Endothelial cell of umbilical vein (primary cell): ENCODE data around the gene RNF130. TPM values are rescaled to one million over a fixed set of nuclear protein-coding genes. Genes with fewer than 3 reads are reported as not detected.

ENCODE experiments used
- BruUV-seq: library from RNA; stranded (reverse); fragments of 400-500 nt; replicated peaks from 2 replicates; lab custom pipeline; 2021; lab: Mats Ljungman, UMichigan
- CTCF ChIA-PET: fragments of 300-600, 350-600 bp; sonication (Branson Sonifier 250); formaldehyde crosslinking; loops from one replicate; lab custom pipeline; 2021; ENCODE audit warnings: antibody characterized with exemption, inconsistent platforms; lab: Charles Lee
- POLR2A ChIA-PET: fragments of 300-600, 350-600 bp; sonication (Branson Sonifier 250); formaldehyde crosslinking; loops from one replicate; lab custom pipeline; 2021; ENCODE audit warnings: antibody characterized with exemption, inconsistent platforms; lab: Charles Lee
- DNase-seq: peaks from one replicate; pipeline ENCODE4 v3.0.0-alpha.2; 2011; ENCODE audit warnings: low read depth, low spot score
- FAIRE-seq: peaks from 2 replicates; lab custom pipeline; 2011; peaks lifted over from hg19 to GRCh38; lab: Jason Lieb, UNC
- H2AFZ ChIP-seq: 2 replicates; pipeline ENCODE4 v1.6.0; 2012; ENCODE audit warnings: low read depth, low read length, control low read depth, inconsistent platforms
- H3K27ac ChIP-seq: 2 replicates; pipeline ENCODE4 v1.5.1; 2011; ENCODE audit warnings: low read depth, mild to moderate bottlenecking, control low read depth, low read length, moderate library complexity; ENCODE audit not compliant: insufficient read depth
- H3K27me3 ChIP-seq, 2 experiments: 2 replicates each; pipeline versions ENCODE4 v1.6.0 to v1.6.1; 2011; ENCODE audit warnings: low read length in 2 of 2, mixed read lengths in 1 of 2; ENCODE audit not compliant: control insufficient read depth in 2 of 2, insufficient read depth in 2 of 2
- H3K36me3 ChIP-seq, 2 experiments: 2 replicates in 1 of 2; 3 replicates in 1 of 2; pipeline ENCODE4 v1.5.1; 2011; ENCODE audit warnings: low read length in 2 of 2, mild to moderate bottlenecking in 1 of 2, moderate library complexity in 1 of 2; ENCODE audit not compliant: control insufficient read depth in 2 of 2, insufficient read depth in 2 of 2; ENCODE audit errors: extremely low read depth in 1 of 2
- H3K4me1 ChIP-seq: 3 replicates; pipeline ENCODE4 v1.5.1; 2011; ENCODE audit warnings: mild to moderate bottlenecking, low read length; ENCODE audit not compliant: control insufficient read depth, insufficient read depth; ENCODE audit errors: extremely low read depth
- H3K4me2 ChIP-seq: 2 replicates; pipeline ENCODE4 v1.6.1; 2011; ENCODE audit warnings: low read length, control low read depth, mixed read lengths; ENCODE audit not compliant: insufficient read depth
- H3K4me3 ChIP-seq, 3 experiments: fragments of 200-600 bp in 1 of 3; sonication (generic), shearing (Covaris generic) in 1 of 3; replicated peaks in 1 of 3; 2 replicates each; pipeline ENCODE4 v1.5.1; 2011 to 2016; ENCODE audit warnings: control low read depth in 3 of 3, low read length in 3 of 3, mild to moderate bottlenecking in 2 of 3, inconsistent platforms in 1 of 3, low read depth in 1 of 3, moderate library complexity in 1 of 3; ENCODE audit not compliant: insufficient read depth in 1 of 3
- H3K79me2 ChIP-seq: 2 replicates; pipeline ENCODE4 v1.6.0; 2012; ENCODE audit warnings: low read length, inconsistent platforms; ENCODE audit not compliant: control insufficient read depth, insufficient read depth
- H3K9ac ChIP-seq: replicated peaks from 2 replicates; pipeline ENCODE3; 2011; ENCODE audit warnings: low read length, control low read depth; ENCODE audit not compliant: insufficient read depth; ENCODE audit errors: extremely low read depth
- H3K9me1 ChIP-seq: replicated peaks from 3 replicates; pipeline ENCODE4 v1.6.0; 2011; ENCODE audit warnings: mild to moderate bottlenecking, low read length; ENCODE audit not compliant: control insufficient read depth, insufficient read depth; ENCODE audit errors: extremely low read depth
- H3K9me3 ChIP-seq: replicated peaks from 2 replicates; pipeline ENCODE4 v1.5.1; 2012; ENCODE audit warnings: low read length, inconsistent platforms; ENCODE audit not compliant: control insufficient read depth, insufficient read depth
- H4K20me1 ChIP-seq: replicated peaks from 2 replicates; pipeline ENCODE3; 2011; ENCODE audit warnings: mild to moderate bottlenecking, low read length; ENCODE audit not compliant: control insufficient read depth, insufficient read depth; ENCODE audit errors: extremely low read depth
- CTCF ChIP-seq, 2 donors: IDR thresholded peaks; 1 replicate in 1 of 2; 2 replicates in 1 of 2; pipeline ENCODE4 v1.5.1; 2011; ENCODE audit warnings: low read length in 2 of 2, mild to moderate bottlenecking in 2 of 2, moderate library complexity in 2 of 2, control low read depth in 1 of 2, inconsistent platforms in 1 of 2, low read depth in 1 of 2; ENCODE audit not compliant: insufficient read depth in 1 of 2; ENCODE audit errors: extremely low read depth in 1 of 2
- EZH2 ChIP-seq: IDR thresholded peaks from 2 replicates; pipeline ENCODE4 v1.6.1; 2012; ENCODE audit warnings: borderline replicate concordance, low read depth, mild to moderate bottlenecking, moderate library complexity, low read length, inconsistent platforms; ENCODE audit not compliant: severe bottlenecking
- FOS ChIP-seq: IDR thresholded peaks from 2 replicates; pipeline ENCODE4 v1.6.1; 2011; ENCODE audit warnings: mild to moderate bottlenecking, low read length, moderate library complexity, borderline replicate concordance; ENCODE audit not compliant: insufficient read depth
- GATA2 ChIP-seq: IDR thresholded peaks from 2 replicates; pipeline ENCODE4 v1.7.0; 2011; ENCODE audit warnings: low read depth, mild to moderate bottlenecking, moderate library complexity, mixed read lengths, low read length; ENCODE audit not compliant: insufficient read length, insufficient read depth
- JUN ChIP-seq: IDR thresholded peaks from 2 replicates; pipeline ENCODE4 v1.6.1; 2011; ENCODE audit warnings: borderline replicate concordance, low read depth; ENCODE audit not compliant: insufficient read length, insufficient read depth
- MYC ChIP-seq: IDR thresholded peaks from one replicate; pipeline ENCODE4 v1.6.1; 2011; ENCODE audit warnings: mild to moderate bottlenecking, low read depth, low read length
- POLR2A ChIP-seq: IDR thresholded peaks from 2 replicates; pipeline ENCODE4 v1.6.1; 2012; ENCODE audit warnings: low read depth, mild to moderate bottlenecking, control low read depth, low read length
- POLR2AphosphoS5 ChIP-seq: IDR thresholded peaks from 2 replicates; pipeline ENCODE4 v1.6.1; 2012; ENCODE audit warnings: low read depth, mild to moderate bottlenecking, control low read depth, low read length, moderate library complexity; ENCODE audit not compliant: insufficient read depth
- dilution Hi-C: fragments of 300-500 bp; cut with MboI; formaldehyde crosslinking; loops from one replicate; pipeline ENCODE4 v1.15.0; 2019; ENCODE audit warnings: low sequenced_read_pairs; ENCODE audit not compliant: extremely low pct_ligation_motif_present
- intact Hi-C: fragments of 100-400 bp; cut with micrococcal nuclease; formaldehyde crosslinking; loops from one replicate; pipeline ENCODE4 v1.10.0; 2022
- polyA plus RNA-seq, 4 experiments: library from polyadenylated mRNA; depleted of rRNA in 3 of 4; stranded (reverse) in 3 of 4; unstranded in 1 of 4; fragments of >200 nt; gene quantifications; 2 replicates each; pipeline versions ENCODE4 v1.2.1 to v1.2.3, GENCODE V29; 2011 to 2012; ENCODE audit warnings: missing spikeins in 1 of 4
- total RNA-seq: library from RNA; stranded (reverse); gene quantifications from 2 replicates; pipeline ENCODE4 v1.2.3, GENCODE V29; 2021
- TF ChIP-seq, protein P1 (sequence below): IDR thresholded peaks from 2 replicates; pipeline ENCODE4 v1.6.1; 2011; ENCODE audit not compliant: insufficient read depth, insufficient read length

The RNF130 gene
- total and polyA plus RNA-seq, 2 donors (not counting 3 experiments of a cell fraction or from before 2014, with no cell fraction given) = 43.0 to 43.1 TPM

DNA sequence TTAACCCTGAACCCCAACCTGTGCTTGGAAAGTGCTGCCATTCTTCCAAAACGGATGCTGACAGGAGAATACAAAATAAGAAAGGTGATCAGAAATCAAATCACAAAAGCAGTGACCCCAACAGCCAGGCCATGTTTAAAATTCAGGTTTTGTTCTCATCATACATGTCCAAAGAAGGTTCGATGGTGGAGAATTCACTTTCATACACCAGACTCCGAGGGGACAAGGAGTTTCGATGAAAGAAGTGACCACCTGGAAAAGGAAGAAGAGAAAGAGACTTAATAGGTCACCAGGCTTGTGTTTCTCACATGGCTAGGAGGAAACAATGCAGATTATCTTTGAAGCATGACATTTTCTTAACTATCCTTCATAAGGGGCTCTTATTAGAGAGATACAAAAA lies 151.4 kb downstream of the RNF130 start:
- H4K20me1 ChIP-seq = no peaks in the 10 kb centered on the region
- H3K9me3 ChIP-seq = no peaks in the 10 kb centered on the region
- CTCF ChIA-PET = no interaction called here
- no peak overlapping the region for H3K4me3 ChIP-seq
- H3K27me3 ChIP-seq = peaks cover 0 to 3% of the 10 kb centered on the region in 2 experiments
- no peak overlapping the region for H3K9ac ChIP-seq
- H3K36me3 ChIP-seq = no peaks in the 10 kb centered on the region
- H3K4me1 ChIP-seq = no peaks in the 10 kb centered on the region
- dilution Hi-C loops = no loop called here
- POLR2A ChIA-PET = no interaction called here
- no peaks in the 10 kb centered on the region for H3K79me2 ChIP-seq
- H3K9me1 ChIP-seq = no peaks in the 10 kb centered on the region
- no peak overlapping the region for H3K27ac ChIP-seq
- H2AFZ ChIP-seq = no peak overlapping the region
- no peak overlapping the region for H3K4me2 ChIP-seq
- no TSS peak for BruUV-seq
- no peak for DNase-seq
- intact Hi-C loops = no loop called here
- FAIRE-seq = no peak
- TF ChIP-seq POLR2A (no peak), CTCF (IDR thresholded peaks at IDR 0.05; ENCODE audit: extremely low read depth in 1 of 2, insufficient read depth in 1 of 2, low read depth in 1 of 2, low read length in 2 of 2) (no peak), GATA2 (no peak), JUN (no peak), EZH2 (no peak), FOS (no peak), MYC (no peak), POLR2AphosphoS5 (no peak)
- TF ChIP-seq, protein P1, sequence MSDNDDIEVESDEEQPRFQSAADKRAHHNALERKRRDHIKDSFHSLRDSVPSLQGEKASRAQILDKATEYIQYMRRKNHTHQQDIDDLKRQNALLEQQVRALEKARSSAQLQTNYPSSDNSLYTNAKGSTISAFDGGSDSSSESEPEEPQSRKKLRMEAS = no peak
